BLaER1 (cell line): Measurements from ENCODE around the gene ZNF407.

Source experiments
- H3K27ac ChIP-seq: shearing (Covaris generic); formaldehyde crosslinking; 2 replicates; pipeline ENCODE4 v1.8.1; 2022
- H3K27me3 ChIP-seq: shearing (Covaris generic); formaldehyde crosslinking; 2 replicates; pipeline ENCODE4 v1.8.1; 2022
- H3K36me3 ChIP-seq: shearing (Covaris generic); formaldehyde crosslinking; 2 replicates; pipeline ENCODE4 v1.8.1; 2022
- H3K4me1 ChIP-seq: shearing (Covaris generic); formaldehyde crosslinking; 2 replicates; pipeline ENCODE4 v1.8.1; 2022
- H3K4me2 ChIP-seq: shearing (Covaris generic); formaldehyde crosslinking; 2 replicates; pipeline ENCODE4 v1.8.1; 2022
- H3K4me3 ChIP-seq: shearing (Covaris generic); formaldehyde crosslinking; 2 replicates; pipeline ENCODE4 v1.8.1; 2022
- H3K9ac ChIP-seq: shearing (Covaris generic); formaldehyde crosslinking; 2 replicates; pipeline ENCODE4 v1.8.1; 2022
- H3K9me3 ChIP-seq: shearing (Covaris generic); formaldehyde crosslinking; 2 replicates; pipeline ENCODE4 v1.8.1; 2022
- H4K20me1 ChIP-seq: shearing (Covaris generic); formaldehyde crosslinking; 2 replicates; pipeline ENCODE4 v1.8.1; 2022
- Cebpa-rat ChIP-seq: shearing (Covaris generic); IDR thresholded peaks from 2 replicates; pipeline ENCODE4 v1.8.1; 2022

ZNF407 gene

GRCh38 chr18:74861154-74861553, 263.5 kb downstream of the ZNF407 start:
- TF ChIP-seq Cebpa-rat: no peak
- no peaks in the 10 kb centered on the region for H3K9me3 ChIP-seq
- no peak overlapping the region for H3K9ac ChIP-seq
- H3K27ac ChIP-seq: no peak overlapping the region
- H3K27me3 ChIP-seq: no peaks in the 10 kb centered on the region
- no peaks in the 10 kb centered on the region for H3K4me1 ChIP-seq
- H3K4me3 ChIP-seq: no peak overlapping the region
- H3K36me3 ChIP-seq: no peaks in the 10 kb centered on the region
- no peak overlapping the region for H3K4me2 ChIP-seq
- no peaks in the 10 kb centered on the region for H4K20me1 ChIP-seq

- Histone ChIP-seq H3K4me2 (no peak overlapping the region), H3K4me1 (no peaks in the 10 kb centered on the region), H3K9me3 (no peaks in the 10 kb centered on the region), H3K9ac (no peak overlapping the region), H3K27me3 (no peaks in the 10 kb centered on the region), H3K36me3 (no peaks in the 10 kb centered on the region), H3K4me3 (no peak overlapping the region), H3K27ac (no peak overlapping the region), H4K20me1 (no peaks in the 10 kb centered on the region)
- TF ChIP-seq Cebpa-rat: no peak
Observed at GRCh38 chr18:74862094-74862493, 264.4 kb downstream of the ZNF407 start.

- Histone ChIP-seq H3K9ac (no peak overlapping the region), H3K27ac (no peak overlapping the region), H3K9me3 (no peaks in the 10 kb centered on the region), H3K4me3 (no peak overlapping the region), H3K27me3 (no peaks in the 10 kb centered on the region), H3K36me3 (no peaks in the 10 kb centered on the region), H3K4me2 (no peak overlapping the region), H4K20me1 (no peaks in the 10 kb centered on the region), H3K4me1 (peaks cover 22% of the 10 kb centered on the region)
- TF ChIP-seq Cebpa-rat: no peak
Observed at GRCh38 chr18:74866577-74866976, 268.9 kb downstream of the ZNF407 start.

- Histone ChIP-seq H3K4me3 (no peak overlapping the region), H3K36me3 (no peaks in the 10 kb centered on the region), H4K20me1 (no peaks in the 10 kb centered on the region), H3K4me2 (no peak overlapping the region), H3K27me3 (no peaks in the 10 kb centered on the region), H3K9me3 (no peaks in the 10 kb centered on the region), H3K27ac (no peak overlapping the region), H3K4me1 (peaks cover 22% of the 10 kb centered on the region), H3K9ac (no peak overlapping the region)
- TF ChIP-seq Cebpa-rat: no peak
Observed at GRCh38 chr18:74868461-74868860, 270.8 kb downstream of the ZNF407 start.

- no peaks in the 10 kb centered on the region for H3K36me3 ChIP-seq
- no peaks in the 10 kb centered on the region for H3K9me3 ChIP-seq
- H3K4me1 ChIP-seq: peaks cover 31% of the 10 kb centered on the region
- H4K20me1 ChIP-seq: no peaks in the 10 kb centered on the region
- H3K27ac ChIP-seq: peak overlapping the region; percentile 33; the same call in 1 of the 2 replicates
- no peaks in the 10 kb centered on the region for H3K27me3 ChIP-seq
- H3K4me2 ChIP-seq: peak overlapping the region; percentile 63
- TF ChIP-seq Cebpa-rat: no peak
- H3K4me3 ChIP-seq: no peak overlapping the region
- H3K9ac ChIP-seq: peak overlapping the region; percentile 3; the same call in 1 of the 2 replicates
Observed at GRCh38 chr18:74869904-74870863, 272.5 kb downstream of the ZNF407 start.

GRCh38 chr18:74870950-74871349, 273.3 kb downstream of the ZNF407 start:
- H3K4me2 ChIP-seq: peak overlapping the region; percentile 63
- no peak overlapping the region for H3K9ac ChIP-seq

GRCh38 chr18:74873629-74874028, 276.0 kb downstream of the ZNF407 start:
- Histone ChIP-seq H3K4me1 (peaks cover 43% of the 10 kb centered on the region), H3K27me3 (no peaks in the 10 kb centered on the region), H3K4me2 (no peak overlapping the region), H3K36me3 (0 out of 2 replicates have a peak, but pooled peaks cover 7% of the 10 kb centered on the region), H3K27ac (no peak overlapping the region), H4K20me1 (no peaks in the 10 kb centered on the region), H3K9ac (no peak overlapping the region), H3K4me3 (no peak overlapping the region), H3K9me3 (no peaks in the 10 kb centered on the region)
- TF ChIP-seq Cebpa-rat: no peak

More at GRCh38 chr18:74870950-74871349, 273.3 kb downstream of the ZNF407 start:
- Histone ChIP-seq H3K4me3 (no peak overlapping the region), H3K9me3 (no peaks in the 10 kb centered on the region), H3K27ac (peak overlapping the region; percentile 33; the same call in 1 of the 2 replicates), H3K36me3 (no peaks in the 10 kb centered on the region), H3K4me1 (peaks cover 31% of the 10 kb centered on the region), H4K20me1 (no peaks in the 10 kb centered on the region), H3K27me3 (no peaks in the 10 kb centered on the region)
- TF ChIP-seq Cebpa-rat: no peak

- H3K9me3 ChIP-seq: no peaks in the 10 kb centered on the region
- peaks cover 41% of the 10 kb centered on the region for H3K4me1 ChIP-seq
- no peak overlapping the region for H3K4me3 ChIP-seq
- no peak overlapping the region for H3K27ac ChIP-seq
- H4K20me1 ChIP-seq: no peaks in the 10 kb centered on the region
- H3K36me3 ChIP-seq: 0 out of 2 replicates have a peak, but pooled peaks cover 7% of the 10 kb centered on the region
- H3K27me3 ChIP-seq: no peaks in the 10 kb centered on the region
- no peak for TF ChIP-seq Cebpa-rat
- H3K4me2 ChIP-seq: peak overlapping the region; percentile 29
- no peak overlapping the region for H3K9ac ChIP-seq
Observed at GRCh38 chr18:74874351-74874750, 276.7 kb downstream of the ZNF407 start.

GRCh38 chr18:74876630-74877243, 279.1 kb downstream of the ZNF407 start:
- Histone ChIP-seq H3K27me3 (no peaks in the 10 kb centered on the region), H3K4me2 (no peak overlapping the region), H3K4me3 (no peak overlapping the region), H3K4me1 (peaks cover 20% of the 10 kb centered on the region), H4K20me1 (no peaks in the 10 kb centered on the region), H3K27ac (no peak overlapping the region), H3K36me3 (peaks cover 19% of the 10 kb centered on the region), H3K9me3 (no peaks in the 10 kb centered on the region), H3K9ac (no peak overlapping the region)
- no peak for TF ChIP-seq Cebpa-rat

- Histone ChIP-seq H3K4me3 (no peak overlapping the region), H3K27me3 (no peaks in the 10 kb centered on the region), H4K20me1 (no peaks in the 10 kb centered on the region), H3K9me3 (no peaks in the 10 kb centered on the region), H3K36me3 (peaks cover 32% of the 10 kb centered on the region), H3K4me1 (peaks cover 20% of the 10 kb centered on the region), H3K4me2 (peak overlapping the region; percentile 24; the same call in 1 of the 2 replicates), H3K27ac (no peak overlapping the region), H3K9ac (no peak overlapping the region)
- no peak for TF ChIP-seq Cebpa-rat
Observed at GRCh38 chr18:74878267-74878666, 280.6 kb downstream of the ZNF407 start.
